ENCODE results near the gene SEMA4D.

The SEMA4D gene

GRCh38 chr9:89408628-89409101, 89.2 kb downstream of the SEMA4D start:
- DNase-seq: no peak

DNA sequence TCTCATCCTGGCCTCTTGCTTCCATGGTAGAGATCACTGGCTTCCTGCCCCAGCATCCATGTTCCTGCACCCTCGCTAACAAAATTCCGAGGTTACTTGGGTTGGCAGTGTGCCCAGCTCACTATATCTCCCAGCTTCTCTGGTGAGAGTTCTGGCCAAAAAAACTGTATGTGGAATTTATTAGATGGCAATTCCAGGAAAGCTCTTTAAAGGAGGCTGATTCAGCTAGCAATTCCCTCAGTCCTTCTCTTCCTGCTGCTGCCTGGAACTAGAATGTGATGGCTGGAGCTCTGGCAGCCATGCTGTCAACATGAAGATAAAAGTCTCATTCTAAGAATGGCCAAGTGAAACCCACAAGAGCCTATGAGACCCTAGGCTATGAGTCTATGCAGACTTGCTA, 90.8 kb downstream of the SEMA4D start:
- no peak for DNase-seq

DNA sequence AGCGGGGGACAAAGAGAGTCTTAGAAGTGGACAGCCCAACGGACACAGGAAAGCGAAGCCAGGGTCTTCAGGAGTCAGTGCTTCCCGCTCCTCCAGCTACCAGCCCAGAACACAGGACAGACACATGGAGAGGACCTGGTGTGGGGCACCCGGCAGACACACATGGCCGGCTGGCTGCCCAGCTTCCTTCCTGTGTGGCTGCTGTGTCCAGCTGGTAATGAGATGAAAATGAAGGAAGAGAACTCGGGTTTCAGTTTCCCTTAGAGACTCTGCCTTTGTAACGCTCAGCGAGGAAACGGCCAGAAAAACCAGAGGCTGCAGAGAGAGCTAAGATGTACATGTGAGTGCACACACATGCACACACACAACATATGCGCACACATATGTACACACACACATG, 92.1 kb downstream of the SEMA4D start:
- DNase-seq: no peak

DNA sequence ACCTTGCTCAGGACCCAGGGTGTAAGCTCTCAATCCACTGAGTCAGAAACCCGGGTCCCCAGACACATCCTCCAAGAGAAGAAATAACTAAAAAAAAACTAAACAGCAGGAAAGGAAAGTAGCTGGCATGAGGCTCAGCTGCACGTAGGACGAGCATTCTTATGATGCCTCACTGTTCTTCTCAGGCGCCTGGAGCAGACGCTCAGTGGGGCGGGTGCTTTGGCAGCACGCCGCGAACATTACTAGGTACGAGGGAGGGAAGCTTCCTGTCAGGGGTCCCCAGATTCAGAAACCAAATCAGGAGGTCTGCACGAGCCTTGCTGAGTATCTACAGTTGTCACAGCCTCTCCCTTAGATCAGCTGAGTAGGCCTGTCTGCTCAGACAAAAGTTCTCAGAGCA, 93.8 kb downstream of the SEMA4D start:
- no peak for DNase-seq

DNA sequence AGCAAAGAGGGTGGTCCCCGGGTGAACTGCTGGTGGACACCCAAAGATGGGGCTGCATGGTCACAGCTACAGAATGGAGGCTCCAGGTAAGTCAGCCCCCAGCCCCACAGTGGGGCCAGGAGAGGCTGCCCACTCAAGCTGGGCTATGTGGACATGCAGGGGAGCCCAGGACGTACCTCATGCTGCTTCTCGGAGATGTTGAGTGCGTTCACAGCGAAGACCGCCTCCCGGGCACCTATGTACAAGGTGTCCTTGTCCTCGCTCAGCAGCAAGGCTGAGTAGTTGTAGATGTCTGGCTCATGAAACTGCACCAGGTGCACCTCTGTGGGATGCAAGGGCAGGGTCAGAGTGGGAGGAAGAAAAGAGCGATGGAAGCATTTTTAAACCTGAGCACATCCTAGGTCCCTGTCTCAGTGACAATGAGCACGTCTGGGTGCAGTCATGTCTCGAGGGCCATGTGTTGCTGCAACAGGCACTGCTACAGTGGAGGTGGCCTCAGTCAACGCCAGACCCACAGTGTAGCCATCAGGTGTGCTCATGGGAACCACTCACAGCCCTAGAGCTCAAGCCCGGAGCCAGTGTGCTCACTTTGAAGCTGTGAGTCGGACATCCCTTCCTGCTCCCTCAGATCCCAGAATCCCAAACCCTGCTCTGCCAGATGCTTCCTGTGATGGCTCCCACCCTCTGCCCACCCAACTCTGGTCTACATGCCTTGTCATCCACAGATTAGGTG, 95.1 kb downstream of the SEMA4D start:
- no peak for DNase-seq

DNA sequence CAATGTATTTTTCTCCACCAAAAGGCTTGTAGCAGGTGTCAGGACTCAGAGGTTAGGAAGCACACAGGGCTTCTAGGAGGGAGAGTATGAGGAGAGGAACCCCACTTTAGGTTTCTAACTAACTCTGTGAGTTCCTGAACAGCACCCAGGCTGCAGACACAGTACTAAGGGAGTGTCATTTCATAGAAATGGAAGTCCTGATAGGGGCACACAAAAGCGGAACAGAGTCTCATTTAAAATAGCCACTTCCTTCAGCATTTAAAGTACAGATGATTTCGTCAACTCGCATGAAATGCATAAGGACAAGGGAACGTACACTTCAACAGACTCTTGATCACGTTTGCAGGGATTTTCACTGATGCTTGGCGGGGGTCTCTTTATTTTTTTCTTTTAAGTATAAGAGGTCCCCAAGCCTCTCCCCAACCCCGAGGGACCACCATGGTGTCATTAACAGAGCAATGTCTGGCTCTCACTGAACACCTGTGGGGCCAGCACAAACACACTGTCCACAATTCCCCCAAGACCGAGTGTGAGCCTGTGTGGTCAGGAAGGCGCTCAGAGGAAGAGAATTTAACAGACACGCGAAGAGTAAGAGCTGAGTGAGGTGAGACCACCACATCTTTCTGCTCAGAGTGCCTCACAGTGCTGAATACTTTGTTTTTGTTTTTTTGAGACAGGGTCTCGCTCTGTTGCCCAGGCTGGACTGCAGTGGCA, 97.4 kb downstream of the SEMA4D start:
- no peak for DNase-seq

GRCh38 chr9:89398621-89399020, 99.3 kb downstream of the SEMA4D start:
- DNase-seq: no peak

GRCh38 chr9:89397471-89397870, 100.4 kb downstream of the SEMA4D start:
- DNase-seq: no peak

GRCh38 chr9:89395931-89396710, 101.8 kb downstream of the SEMA4D start:
- DNase-seq: no peak

DNA sequence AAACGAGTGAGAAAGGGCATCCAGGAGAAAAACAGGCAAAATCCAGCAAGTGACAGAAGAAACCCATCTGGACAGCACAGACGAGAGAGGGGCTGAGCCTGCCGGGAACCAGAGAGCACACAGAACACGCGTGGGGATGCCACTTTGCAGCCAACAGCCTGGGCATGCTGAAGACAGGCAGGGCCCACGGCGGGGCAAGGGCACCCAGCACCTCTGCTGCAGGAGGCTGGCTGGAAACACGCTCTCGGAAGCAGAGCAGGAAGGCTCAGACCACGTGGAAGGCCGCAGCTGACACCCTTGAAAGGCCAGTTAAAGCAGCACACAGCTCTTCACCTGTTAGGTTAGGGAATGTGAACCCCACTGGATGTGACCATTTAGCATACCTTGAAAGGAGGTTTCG, 103.5 kb downstream of the SEMA4D start:
- DNase-seq: no peak

DNA sequence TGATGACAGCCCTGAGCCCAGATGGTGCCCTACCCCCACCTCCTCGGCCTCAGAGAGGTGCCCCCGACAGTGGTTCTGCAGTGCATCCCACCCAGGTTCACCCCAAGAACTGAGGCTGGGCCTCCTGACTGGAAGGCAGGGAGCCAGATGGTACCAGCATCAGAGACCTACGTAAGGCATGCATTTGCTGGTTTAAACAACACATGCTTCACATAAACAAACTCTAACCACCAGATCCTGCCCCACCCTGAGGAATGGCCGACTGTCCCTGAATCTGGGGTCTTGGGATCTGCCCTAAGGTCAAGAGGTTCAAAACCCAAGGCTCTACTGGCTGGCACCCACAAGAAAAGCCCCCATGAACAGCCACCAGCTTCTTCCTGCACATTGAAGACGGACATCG, 106.3 kb downstream of the SEMA4D start:
- no peak for DNase-seq

DNA sequence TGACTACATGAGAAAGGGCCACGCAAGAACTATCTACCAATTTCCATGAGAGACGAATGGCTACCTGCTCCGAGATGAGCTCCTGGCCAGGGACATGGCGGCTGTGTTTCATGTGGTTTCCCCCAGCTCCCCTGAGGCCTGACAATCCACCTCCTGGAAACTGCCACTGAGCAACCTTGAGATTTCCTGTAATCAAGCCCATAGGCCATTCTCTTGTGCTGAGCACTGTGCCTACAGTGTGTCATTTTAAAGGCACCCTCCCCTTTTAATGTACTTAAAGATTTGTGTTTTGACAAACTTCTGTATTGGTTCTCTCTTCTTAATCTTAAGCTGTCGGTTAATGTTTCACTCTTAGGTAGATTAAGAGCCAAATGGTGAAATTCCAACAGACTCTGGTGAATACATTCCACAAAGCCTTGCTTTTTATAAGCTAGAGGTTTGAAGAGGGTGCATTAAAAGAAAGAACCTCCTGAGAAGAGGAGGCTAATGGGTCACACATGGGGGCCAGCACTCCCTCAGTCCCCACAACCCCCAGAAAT, 107.3 kb downstream of the SEMA4D start:
- no peak for DNase-seq

GRCh38 chr9:89390068-89390555, 107.8 kb downstream of the SEMA4D start:
- no peak for DNase-seq

GRCh38 chr9:89388868-89389177, 109.1 kb downstream of the SEMA4D start:
- no peak for DNase-seq

DNA sequence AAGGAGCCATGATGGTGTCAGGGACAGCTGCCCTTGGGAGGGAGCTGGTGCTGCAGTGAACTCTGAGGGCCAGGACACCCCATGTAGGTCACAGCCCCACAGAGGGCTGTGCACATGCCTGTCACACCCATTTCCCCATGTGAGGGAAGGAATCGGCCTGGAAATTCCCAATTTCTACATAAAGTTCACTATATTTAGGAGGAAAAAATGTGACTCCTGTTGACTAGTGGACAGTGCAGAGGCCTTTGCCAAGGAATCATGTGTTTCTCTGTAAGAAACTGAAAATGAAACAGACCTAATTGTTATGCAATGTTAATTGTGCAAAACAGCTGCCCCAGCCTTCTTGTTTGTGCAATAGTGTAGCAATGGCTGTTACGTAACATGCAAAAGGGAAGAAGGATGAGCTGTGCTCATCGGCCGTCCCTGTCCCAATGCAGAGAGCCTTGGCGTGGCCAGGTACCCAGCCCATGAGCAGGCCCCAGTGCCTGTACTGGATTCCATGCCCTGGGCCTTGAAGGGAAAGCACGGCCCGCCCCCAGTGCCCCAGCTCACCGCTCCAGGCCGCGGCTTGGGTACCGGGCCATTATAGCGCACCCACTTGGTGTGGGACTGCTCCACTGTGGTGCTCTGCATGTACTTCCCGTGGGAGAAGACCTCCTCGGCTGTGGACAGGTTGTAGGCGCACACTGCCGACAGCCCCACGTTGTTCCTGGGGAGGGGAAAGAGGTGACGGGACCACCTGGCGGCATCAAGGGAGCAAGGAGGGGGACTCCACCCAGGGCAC, 109.6 kb downstream of the SEMA4D start:
- no peak for DNase-seq

GRCh38 chr9:89387197-89387849, 110.6 kb downstream of the SEMA4D start:
- DNase-seq: no peak

DNA sequence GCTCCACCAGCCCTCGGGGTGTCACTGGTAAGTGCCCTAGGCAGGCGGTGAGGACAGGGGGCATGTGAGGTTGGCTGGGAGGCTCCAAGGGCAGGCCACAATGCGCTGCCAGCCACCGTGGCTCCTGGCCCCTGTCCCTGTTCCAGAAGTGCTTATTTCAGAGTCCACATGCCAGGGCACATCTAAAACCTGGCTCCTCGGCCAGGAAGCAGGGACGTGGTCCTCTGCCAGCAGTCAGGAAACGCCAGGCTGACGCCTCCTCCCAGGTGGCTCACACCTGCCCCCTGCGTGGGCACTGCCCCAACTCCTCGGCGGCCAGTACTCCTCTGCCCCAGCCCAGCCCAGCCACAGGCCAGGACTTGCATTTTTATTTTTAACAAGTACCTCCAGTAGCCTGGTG, 111.1 kb downstream of the SEMA4D start:
- no peak for DNase-seq

- DNase-seq: no peak
These were observed 111.7 kb downstream of the SEMA4D start for GRCh38 chr9:89386206-89386605.

DNA sequence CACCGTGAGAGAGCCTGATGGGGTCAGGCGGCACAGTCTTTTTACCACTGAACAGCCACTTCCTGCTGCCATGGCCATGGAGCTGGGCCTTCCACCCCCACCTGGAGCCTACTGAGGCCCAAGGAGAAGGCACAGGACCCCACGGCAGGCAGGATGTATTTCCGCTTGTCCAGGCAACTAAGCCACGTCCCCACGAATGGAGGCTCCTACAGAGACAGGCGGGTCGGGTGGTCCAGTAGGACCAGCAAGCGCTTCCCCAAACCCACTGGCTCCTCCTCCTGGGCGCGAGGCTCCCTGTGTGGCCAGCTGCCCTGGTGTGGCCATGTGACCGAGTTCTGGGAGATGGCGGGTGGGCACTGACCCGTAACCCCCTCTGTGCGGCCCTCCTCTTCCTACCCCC, 113.1 kb downstream of the SEMA4D start:
- DNase-seq: no peak

GRCh38 chr9:89383721-89384300, 114.1 kb downstream of the SEMA4D start:
- no peak for DNase-seq

GRCh38 chr9:89383030-89383720, 114.7 kb downstream of the SEMA4D start:
- no peak for DNase-seq

All from NCI-H774 (cell line).